Body of pancreas (tissue), 4 donors: ENCODE measurements around the gene SMARCA4.

ENCODE experiments used
- CTCF ChIP-seq, 7 experiments: fragments of 450-650 bp in 4 of 7; fragments of 200-600 bp in 3 of 7; sonication (generic) in 3 of 7; IDR thresholded peaks; one replicate each; pipeline ENCODE4 v1.5.1; 2016 to 2019; ENCODE audit warnings: antibody characterized with exemption in 7 of 7
- POLR2A ChIP-seq, 3 donors: fragments of 450-650 bp; IDR thresholded peaks; one replicate each; pipeline ENCODE4 v1.6.1; 2016; ENCODE audit warnings: antibody characterized with exemption in 3 of 3, mild to moderate bottlenecking in 2 of 3

DNA sequence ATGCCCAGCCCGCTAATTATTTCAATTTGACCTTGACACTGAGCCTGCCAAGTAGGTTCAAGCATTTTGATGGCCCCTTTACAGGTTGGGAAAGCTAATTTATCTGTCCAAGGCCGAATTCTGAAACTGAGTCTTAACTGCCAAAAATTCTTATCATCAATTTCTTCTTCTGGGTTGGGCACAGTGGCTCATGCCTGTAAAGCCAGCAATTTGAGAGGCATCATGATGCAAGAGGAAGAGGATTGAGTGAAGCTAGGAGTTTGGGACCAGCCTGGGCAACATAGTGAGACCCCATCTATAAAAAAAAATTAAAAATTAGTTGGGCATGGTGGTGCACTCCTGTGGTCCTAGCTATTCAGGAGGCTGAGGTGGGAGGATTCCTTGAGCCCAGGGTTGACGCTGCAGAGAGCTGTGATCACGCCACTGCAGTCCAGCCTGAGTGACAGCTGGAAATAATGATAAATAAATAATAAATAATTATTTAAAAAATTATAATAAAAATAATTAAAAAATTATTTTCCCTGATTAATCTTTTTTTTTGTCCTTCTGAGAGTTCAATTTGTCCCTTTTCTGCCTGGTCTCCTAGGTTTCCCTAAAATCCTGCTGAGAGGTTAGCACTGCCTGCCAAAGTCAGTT is 127.2 kb downstream of the SMARCA4 start:
- TF ChIP-seq CTCF (IDR thresholded peaks at IDR 0.05): no peak
- no peak for TF ChIP-seq POLR2A (IDR thresholded peaks at IDR 0.05)
